ENCODE results near the gene CDK5RAP3.

Gene CDK5RAP3

DNA sequence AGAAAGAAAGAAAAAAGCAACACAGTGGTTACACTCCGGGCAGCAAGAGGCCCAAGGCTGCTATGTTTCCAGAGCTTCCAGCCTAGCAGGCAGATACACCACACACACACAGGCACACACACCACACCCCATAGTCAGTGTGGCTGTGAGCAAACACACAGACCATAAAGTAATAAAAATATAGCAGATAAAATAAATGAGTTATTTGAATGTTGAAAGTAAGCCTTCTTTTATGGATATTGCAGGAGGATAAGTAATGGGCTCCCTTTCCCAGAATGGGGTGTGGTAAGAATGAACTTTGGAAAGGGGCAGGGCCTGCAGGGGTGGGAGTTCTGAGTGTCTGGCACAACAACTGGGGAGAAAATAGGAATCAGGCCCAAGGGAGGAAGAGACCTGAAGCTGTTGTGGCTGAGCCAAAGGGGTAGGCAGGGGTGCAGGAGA lies 4.8 kb upstream of the CDK5RAP3 start:
- no peak for TF ChIP-seq CTCF (IDR thresholded peaks at IDR 0.05; ENCODE audit: borderline replicate concordance, insufficient read depth, low read depth, low read length)

DNA sequence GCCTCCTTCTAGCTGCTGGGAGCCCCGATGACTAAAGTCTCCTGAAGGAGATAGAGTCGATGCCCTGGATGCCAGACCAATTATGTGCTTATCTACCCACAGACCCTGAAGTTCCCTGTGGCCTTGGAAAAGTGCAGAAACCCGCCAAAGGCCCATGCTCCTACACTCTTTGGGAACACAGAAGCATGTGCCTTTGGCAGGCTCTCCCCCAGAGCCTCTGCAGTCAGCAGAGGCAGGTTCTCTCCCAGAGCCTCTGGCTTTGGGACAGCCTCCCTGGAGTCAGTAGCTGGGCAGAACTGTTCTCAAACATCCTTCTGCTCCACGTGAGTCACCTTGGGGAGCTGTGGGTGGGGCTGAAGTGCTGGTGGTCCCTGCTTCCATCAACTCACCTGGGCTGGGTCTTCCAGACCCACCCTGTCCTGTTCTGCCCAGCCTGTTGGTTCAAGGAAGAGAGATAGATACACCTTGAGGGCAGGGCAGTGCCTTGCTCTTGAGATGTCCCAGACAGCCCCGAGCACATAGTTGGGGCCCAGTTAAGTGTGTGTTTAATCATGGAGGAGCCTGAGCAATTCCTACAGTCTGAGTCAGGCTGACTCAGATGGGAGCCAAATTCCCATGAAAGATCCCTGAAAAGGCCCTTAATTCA lies 3.2 kb upstream of the CDK5RAP3 start:
- TF ChIP-seq CTCF (IDR thresholded peaks at IDR 0.05; ENCODE audit: borderline replicate concordance, insufficient read depth, low read depth, low read length): no peak
- no peak overlapping the region for H3K4me3 ChIP-seq (ENCODE audit: low read depth, low read length)

More for the DNA sequence above, 4.8 kb upstream of the CDK5RAP3 start:
- H3K4me3 ChIP-seq (ENCODE audit: low read depth, low read length): no peak overlapping the region

GRCh38 chr17:47968836-47969235 lies 2.1 kb upstream of the CDK5RAP3 start:
- TF ChIP-seq CTCF (IDR thresholded peaks at IDR 0.05; ENCODE audit: borderline replicate concordance, insufficient read depth, low read depth, low read length): no peak
- no peak overlapping the region for H3K4me3 ChIP-seq (ENCODE audit: low read depth, low read length)

- no peak for TF ChIP-seq CTCF (IDR thresholded peaks at IDR 0.05; ENCODE audit: borderline replicate concordance, insufficient read depth, low read depth, low read length)
- H3K4me3 ChIP-seq (ENCODE audit: low read depth, low read length): peak overlapping the region; percentile 31
Measured at GRCh38 chr17:47969930-47970724, 786 bp upstream of the CDK5RAP3 start.

GRCh38 chr17:47973541-47973940 lies 2.6 kb downstream of the CDK5RAP3 start:
- no peak overlapping the region for H3K4me3 ChIP-seq (ENCODE audit: low read depth, low read length)
- no peak for TF ChIP-seq CTCF (IDR thresholded peaks at IDR 0.05; ENCODE audit: borderline replicate concordance, insufficient read depth, low read depth, low read length)

DNA sequence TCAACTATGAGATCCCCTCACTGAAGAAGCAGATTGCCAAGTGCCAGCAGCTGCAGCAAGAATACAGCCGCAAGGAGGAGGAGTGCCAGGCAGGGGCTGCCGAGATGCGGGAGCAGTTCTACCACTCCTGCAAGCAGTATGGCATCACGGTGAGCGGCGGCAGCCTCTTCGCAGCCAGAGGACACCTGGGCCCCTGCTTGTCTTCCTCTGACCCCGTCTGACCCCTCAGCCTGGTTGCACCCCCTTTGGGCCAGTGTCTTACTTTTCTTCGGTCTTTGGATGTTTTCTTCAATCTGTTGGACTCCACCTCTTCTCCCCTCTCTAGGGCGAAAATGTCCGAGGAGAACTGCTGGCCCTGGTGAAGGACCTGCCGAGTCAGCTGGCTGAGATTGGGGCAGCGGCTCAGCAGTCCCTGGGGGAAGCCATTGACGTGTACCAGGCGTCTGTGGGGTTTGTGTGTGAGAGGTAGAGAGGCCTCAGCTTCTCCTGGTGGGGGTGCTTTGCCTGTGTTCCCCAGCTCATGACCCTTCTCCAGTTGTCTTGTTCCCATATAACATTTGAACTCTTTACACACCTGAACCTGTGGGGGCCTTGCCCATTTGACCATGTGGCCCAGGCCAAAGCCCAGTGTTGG lies 4.4 kb downstream of the CDK5RAP3 start:
- no peak overlapping the region for H3K4me3 ChIP-seq (ENCODE audit: low read depth, low read length)
- TF ChIP-seq CTCF (IDR thresholded peaks at IDR 0.05; ENCODE audit: borderline replicate concordance, insufficient read depth, low read depth, low read length): no peak
